MCF 10A (cell line): Measurements from ENCODE around the gene ADPRS. TPM values are rescaled to one million over a fixed set of nuclear protein-coding genes. Genes with fewer than 3 reads are reported as not detected.

Source experiments
- BruUV-seq: library from RNA; stranded (reverse); fragments of 400-500 nt; replicated peaks from 2 replicates; lab custom pipeline; 2021; lab: Mats Ljungman, UMichigan
- CTCF ChIA-PET: fragments of 300-600 bp; sonication (Branson Sonifier 250); formaldehyde crosslinking; extraction: SDS; loops from one replicate; lab custom pipeline; 2021; ENCODE audit warnings: antibody characterized with exemption, inconsistent platforms; lab: Yijun Ruan, JAX
- POLR2A ChIA-PET: fragments of 300-600, 350-650 bp; sonication (Branson Sonifier 250); formaldehyde crosslinking; extraction: SDS; loops from one replicate; lab custom pipeline; 2020; ENCODE audit warnings: antibody characterized with exemption, inconsistent platforms; lab: Yijun Ruan, JAX
- DNase-seq: peaks from one replicate; pipeline ENCODE4 v3.0.0-alpha.2; 2018; ENCODE audit not compliant: unreplicated experiment
- H3K27ac Mint-ChIP-seq: one replicate; pipeline ENCODE4 v1.8.0; 2022; ENCODE audit warnings: mild to moderate bottlenecking, low read depth, mixed read lengths; ENCODE audit not compliant: unreplicated experiment
- H3K27me3 Mint-ChIP-seq: one replicate; pipeline ENCODE4 v1.8.0; 2022; ENCODE audit warnings: mixed read lengths; ENCODE audit not compliant: insufficient read depth, unreplicated experiment
- H3K36me3 Mint-ChIP-seq: one replicate; pipeline ENCODE4 v1.8.0; 2022; ENCODE audit warnings: mild to moderate bottlenecking, moderate library complexity, mixed read lengths; ENCODE audit not compliant: insufficient read depth, unreplicated experiment
- H3K4me1 Mint-ChIP-seq: one replicate; pipeline ENCODE4 v1.8.0; 2022; ENCODE audit warnings: mixed read lengths; ENCODE audit not compliant: insufficient read depth, unreplicated experiment
- H3K4me3 Mint-ChIP-seq: one replicate; pipeline ENCODE4 v1.8.0; 2022; ENCODE audit warnings: mild to moderate bottlenecking, moderate library complexity, mixed read lengths; ENCODE audit not compliant: unreplicated experiment
- H3K9me3 Mint-ChIP-seq: one replicate; pipeline ENCODE4 v1.8.0; 2022; ENCODE audit warnings: mixed read lengths; ENCODE audit not compliant: unreplicated experiment
- intact Hi-C: fragments of 100-400 bp; cut with micrococcal nuclease; formaldehyde crosslinking; loops from 2 replicates; pipeline ENCODE4 v1.14.1; 2022
- total RNA-seq: library from RNA; stranded (reverse); gene quantifications from 2 replicates; pipeline ENCODE4 v1.2.3, GENCODE V29; 2022
- TF ChIP-seq, protein P1 (sequence below): fragments of 200-600 bp; IDR thresholded peaks from one replicate; pipeline ENCODE4 v1.8.0; 2022; ENCODE audit warnings: antibody characterized with exemption, mild to moderate bottlenecking; ENCODE audit not compliant: unreplicated experiment

Gene ADPRS
- total RNA-seq, 1 experiment from 2014 or later = 26.4 TPM

- no TSS peak for BruUV-seq
- no peaks in the 10 kb centered on the region for H3K4me1 Mint-ChIP-seq
These were observed 18.3 kb upstream of the ADPRS start for GRCh38 chr1:36070349-36070748.

DNA sequence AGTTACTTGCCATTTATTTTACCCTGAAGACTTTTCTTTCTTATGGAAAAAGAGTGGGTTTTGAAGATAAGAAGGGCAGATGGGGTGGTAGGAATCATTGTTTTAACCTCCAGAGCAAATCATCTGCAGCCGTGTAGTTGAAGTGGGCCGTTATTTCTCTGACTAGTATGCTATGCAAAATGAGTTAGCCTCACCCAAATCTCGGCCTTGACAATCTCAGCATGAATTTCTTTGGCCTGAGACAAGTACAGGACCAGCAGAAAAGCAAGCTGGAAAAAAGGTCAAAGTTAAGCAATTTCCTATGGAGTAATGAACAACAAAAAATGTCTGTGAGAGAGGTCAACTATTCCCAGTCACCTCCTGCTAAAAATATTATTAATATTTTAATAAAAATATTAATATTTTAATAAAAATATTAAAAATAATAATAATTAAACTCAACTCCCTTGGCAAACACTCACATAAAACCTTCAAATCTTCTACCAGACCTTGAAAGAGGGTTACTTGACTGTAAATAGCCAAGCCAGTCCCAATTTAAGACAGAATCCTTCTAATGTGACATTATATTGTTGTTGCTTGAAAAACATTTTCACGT is 11.6 kb upstream of the ADPRS start:
- H3K9me3 Mint-ChIP-seq = no peaks in the 10 kb centered on the region
- H3K27ac Mint-ChIP-seq = no peak overlapping the region
- peaks cover 5% of the 10 kb centered on the region for H3K36me3 Mint-ChIP-seq
- TF ChIP-seq, protein P1, sequence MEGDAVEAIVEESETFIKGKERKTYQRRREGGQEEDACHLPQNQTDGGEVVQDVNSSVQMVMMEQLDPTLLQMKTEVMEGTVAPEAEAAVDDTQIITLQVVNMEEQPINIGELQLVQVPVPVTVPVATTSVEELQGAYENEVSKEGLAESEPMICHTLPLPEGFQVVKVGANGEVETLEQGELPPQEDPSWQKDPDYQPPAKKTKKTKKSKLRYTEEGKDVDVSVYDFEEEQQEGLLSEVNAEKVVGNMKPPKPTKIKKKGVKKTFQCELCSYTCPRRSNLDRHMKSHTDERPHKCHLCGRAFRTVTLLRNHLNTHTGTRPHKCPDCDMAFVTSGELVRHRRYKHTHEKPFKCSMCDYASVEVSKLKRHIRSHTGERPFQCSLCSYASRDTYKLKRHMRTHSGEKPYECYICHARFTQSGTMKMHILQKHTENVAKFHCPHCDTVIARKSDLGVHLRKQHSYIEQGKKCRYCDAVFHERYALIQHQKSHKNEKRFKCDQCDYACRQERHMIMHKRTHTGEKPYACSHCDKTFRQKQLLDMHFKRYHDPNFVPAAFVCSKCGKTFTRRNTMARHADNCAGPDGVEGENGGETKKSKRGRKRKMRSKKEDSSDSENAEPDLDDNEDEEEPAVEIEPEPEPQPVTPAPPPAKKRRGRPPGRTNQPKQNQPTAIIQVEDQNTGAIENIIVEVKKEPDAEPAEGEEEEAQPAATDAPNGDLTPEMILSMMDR = no peak
- BruUV-seq = no TSS peak
- ChIA-PET POLR2A (no interaction called here), CTCF (no interaction called here)
- peaks cover 9% of the 10 kb centered on the region for H3K4me1 Mint-ChIP-seq
- H3K27me3 Mint-ChIP-seq = no peaks in the 10 kb centered on the region
- intact Hi-C loops = no loop called here
- no peak overlapping the region for H3K4me3 Mint-ChIP-seq
- DNase-seq = no peak

More at GRCh38 chr1:36070349-36070748, 18.3 kb upstream of the ADPRS start:
- intact Hi-C loops = no loop called here
- TF ChIP-seq, protein P1 = no peak
- H3K4me3 Mint-ChIP-seq = no peak overlapping the region
- no peak overlapping the region for H3K27ac Mint-ChIP-seq
- POLR2A ChIA-PET = interaction anchor here (1.1 kb wide), 1 partner anchor 13 kb away, joined by 3 read pairs; no protein-coding TSS in a partner anchor
- peaks cover 5% of the 10 kb centered on the region for H3K36me3 Mint-ChIP-seq
- DNase-seq = no peak
- no peaks in the 10 kb centered on the region for H3K27me3 Mint-ChIP-seq
- CTCF ChIA-PET = no interaction called here
- H3K9me3 Mint-ChIP-seq = no peaks in the 10 kb centered on the region

DNA sequence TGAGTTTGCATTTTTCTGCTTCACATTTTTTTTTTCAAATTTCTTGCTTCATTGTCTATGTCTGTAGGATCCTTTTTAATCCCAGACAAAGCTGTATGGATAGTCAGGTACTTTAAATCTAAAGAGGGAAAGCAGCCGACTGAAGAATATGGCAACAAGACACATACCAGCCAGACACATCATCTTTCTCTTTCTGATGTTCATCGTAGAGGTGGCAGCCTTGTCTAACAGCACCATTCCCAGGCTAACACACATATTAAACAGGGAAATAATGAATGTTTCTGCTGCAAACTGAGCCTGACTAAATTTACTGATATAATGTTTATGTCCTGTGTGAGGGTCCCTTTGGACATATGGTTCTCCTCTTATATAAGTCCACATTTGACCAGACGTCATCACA is 8.5 kb upstream of the ADPRS start:
- Mint-ChIP-seq H3K4me3 (no peak overlapping the region), H3K36me3 (no peaks in the 10 kb centered on the region), H3K27ac (no peak overlapping the region), H3K9me3 (no peaks in the 10 kb centered on the region), H3K4me1 (peaks cover 9% of the 10 kb centered on the region), H3K27me3 (no peaks in the 10 kb centered on the region)
- intact Hi-C loops = no loop called here
- CTCF ChIA-PET = interaction anchor here (0.6 kb wide), 1 partner anchor 186 kb away, joined by 4 read pairs; no protein-coding TSS in a partner anchor
- no TSS peak for BruUV-seq
- TF ChIP-seq, protein P1 = no peak
- DNase-seq = no peak
- POLR2A ChIA-PET = interaction anchor here (1.1 kb wide), 1 partner anchor 72 kb away, joined by 3 read pairs; no protein-coding TSS in a partner anchor

GRCh38 chr1:36080801-36081200 is 7.9 kb upstream of the ADPRS start:
- H3K9me3 Mint-ChIP-seq = no peaks in the 10 kb centered on the region
- H3K27me3 Mint-ChIP-seq = no peaks in the 10 kb centered on the region
- intact Hi-C loops = no loop called here
- peak; percentile 32 for DNase-seq
- ChIA-PET POLR2A (interaction anchor here (1.1 kb wide), 1 partner anchor 72 kb away, joined by 3 read pairs; no protein-coding TSS in a partner anchor), CTCF (no interaction called here)
- TF ChIP-seq, protein P1 = no peak
- H3K4me1 Mint-ChIP-seq = peaks cover 9% of the 10 kb centered on the region
- no peaks in the 10 kb centered on the region for H3K36me3 Mint-ChIP-seq
- H3K4me3 Mint-ChIP-seq = no peak overlapping the region
- BruUV-seq = no TSS peak
- no peak overlapping the region for H3K27ac Mint-ChIP-seq
